Esophagus muscularis mucosa (tissue), 4 donors: ENCODE data around the gene SPATA13. TPM values are rescaled to one million over a fixed set of nuclear protein-coding genes. Genes with fewer than 3 reads are reported as not detected.

Experiments used
- DNase-seq: peaks from one replicate; pipeline ENCODE4 v3.0.0-alpha.2; 2017; ENCODE audit errors: extremely low spot score
- H3K27ac ChIP-seq, 4 donors: fragments of 200-600 bp; sonication (generic); replicated peaks in 1 of 4; 1 replicate in 3 of 4; 2 replicates in 1 of 4; pipeline ENCODE4 v1.5.1; 2016 to 2019; ENCODE audit warnings: mild to moderate bottlenecking in 1 of 4
- H3K27me3 ChIP-seq, 4 donors: fragments of 200-600 bp; sonication (generic); one replicate each; pipeline versions ENCODE4 v1.5.1 to v1.6.0; 2016 to 2019
- H3K36me3 ChIP-seq, 4 donors: fragments of 200-600 bp; sonication (generic); one replicate each; pipeline ENCODE4 v1.5.1; 2016 to 2019
- H3K4me1 ChIP-seq, 4 donors: fragments of 200-600 bp; sonication (generic); one replicate each; pipeline ENCODE4 v1.5.1; 2016 to 2019
- H3K4me3 ChIP-seq, 4 donors: fragments of 200-600 bp; sonication (generic); 1 replicate in 2 of 4; 2 replicates in 2 of 4; pipeline ENCODE4 v1.5.1; 2016 to 2019; ENCODE audit warnings: mild to moderate bottlenecking in 4 of 4, moderate library complexity in 1 of 4
- H3K9me3 ChIP-seq, 4 donors: fragments of 200-600 bp; sonication (generic); 1 replicate in 3 of 4; 2 replicates in 1 of 4; pipeline ENCODE4 v1.5.1; 2016 to 2019
- EP300 ChIP-seq: sonication (generic); formaldehyde crosslinking; IDR thresholded peaks from one replicate; pipeline ENCODE4 v1.6.1; 2017; ENCODE audit warnings: antibody characterized with exemption
- POLR2A ChIP-seq: fragments of 450-650 bp; IDR thresholded peaks from one replicate; pipeline ENCODE4 v1.6.1; 2017; ENCODE audit warnings: antibody characterized with exemption, moderate library complexity, mild to moderate bottlenecking, low read depth
- POLR2AphosphoS5 ChIP-seq, 2 donors: sonication (generic); formaldehyde crosslinking; IDR thresholded peaks; one replicate each; pipeline ENCODE4 v1.6.1; 2017; ENCODE audit warnings: antibody characterized with exemption in 2 of 2
- WGBS: methylation state at CpG from one replicate; pipeline ENCODE4 v1.1.5; 2018; 5-methylcytosine and 5-hydroxymethylcytosine counted together
- intact Hi-C: fragments of 100-400 bp; cut with DNase I; formaldehyde crosslinking; loops from one replicate; pipeline ENCODE4 v1.15.1; 2023
- total RNA-seq, 4 donors: library from RNA; depleted of rRNA; stranded (reverse); fragments of >200 nt; gene quantifications; one replicate each; pipeline versions ENCODE4 v1.1.0 to v1.2.1, GENCODE V29; 2016
- TF ChIP-seq, protein P1 (sequence below), 3 experiments: fragments of 200-600 bp in 2 of 3; fragments of 450-650 bp in 1 of 3; sonication (generic) in 2 of 3; IDR thresholded peaks; one replicate each; pipeline ENCODE4 v1.5.1; 2017 to 2019; ENCODE audit warnings: antibody characterized with exemption in 3 of 3, mild to moderate bottlenecking in 2 of 3, moderate library complexity in 1 of 3

SPATA13 gene
- total RNA-seq, 4 donors from 2014 or later: 9.1 to 21.6 (median 17.1) TPM

DNA sequence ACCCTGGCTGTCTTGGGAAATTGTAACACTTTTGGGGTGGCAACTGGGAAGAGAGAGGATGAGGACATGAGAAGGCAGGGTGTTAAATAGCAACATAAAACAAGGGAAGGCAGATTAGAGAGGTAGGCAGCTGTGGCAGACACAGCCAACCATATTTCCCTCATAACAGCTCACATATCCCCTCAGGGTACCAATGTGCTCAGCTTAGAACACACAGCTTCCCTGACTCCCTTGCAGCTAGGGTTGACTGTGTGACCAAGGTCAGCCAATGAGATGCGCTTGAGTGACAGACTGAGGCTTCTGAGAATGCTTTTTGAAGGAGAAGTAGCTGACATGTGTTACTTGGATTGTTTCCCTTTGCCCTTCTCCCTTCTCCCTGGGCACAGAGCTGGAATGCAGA is 28.8 kb upstream of the SPATA13 start:
- Histone ChIP-seq H3K27me3 (no peaks in the 10 kb centered on the region), H3K4me1 (no peaks in the 10 kb centered on the region), H3K27ac (no peak overlapping the region), H3K4me3 (no peak overlapping the region), H3K9me3 (peaks cover 0 to 12% (median 5%) of the 10 kb centered on the region in 4 donors), H3K36me3 (no peaks in the 10 kb centered on the region)
- 45% methylated on average over 1 of the region's 1 CpG for WGBS
- no peak for TF ChIP-seq POLR2A
- TF ChIP-seq, protein P1, sequence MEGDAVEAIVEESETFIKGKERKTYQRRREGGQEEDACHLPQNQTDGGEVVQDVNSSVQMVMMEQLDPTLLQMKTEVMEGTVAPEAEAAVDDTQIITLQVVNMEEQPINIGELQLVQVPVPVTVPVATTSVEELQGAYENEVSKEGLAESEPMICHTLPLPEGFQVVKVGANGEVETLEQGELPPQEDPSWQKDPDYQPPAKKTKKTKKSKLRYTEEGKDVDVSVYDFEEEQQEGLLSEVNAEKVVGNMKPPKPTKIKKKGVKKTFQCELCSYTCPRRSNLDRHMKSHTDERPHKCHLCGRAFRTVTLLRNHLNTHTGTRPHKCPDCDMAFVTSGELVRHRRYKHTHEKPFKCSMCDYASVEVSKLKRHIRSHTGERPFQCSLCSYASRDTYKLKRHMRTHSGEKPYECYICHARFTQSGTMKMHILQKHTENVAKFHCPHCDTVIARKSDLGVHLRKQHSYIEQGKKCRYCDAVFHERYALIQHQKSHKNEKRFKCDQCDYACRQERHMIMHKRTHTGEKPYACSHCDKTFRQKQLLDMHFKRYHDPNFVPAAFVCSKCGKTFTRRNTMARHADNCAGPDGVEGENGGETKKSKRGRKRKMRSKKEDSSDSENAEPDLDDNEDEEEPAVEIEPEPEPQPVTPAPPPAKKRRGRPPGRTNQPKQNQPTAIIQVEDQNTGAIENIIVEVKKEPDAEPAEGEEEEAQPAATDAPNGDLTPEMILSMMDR (IDR thresholded peaks at IDR 0.05): no peak
- TF ChIP-seq POLR2AphosphoS5 (IDR thresholded peaks at IDR 0.05): no peak
- TF ChIP-seq EP300: no peak
- DNase-seq: no peak
- intact Hi-C loops: no loop called here

DNA sequence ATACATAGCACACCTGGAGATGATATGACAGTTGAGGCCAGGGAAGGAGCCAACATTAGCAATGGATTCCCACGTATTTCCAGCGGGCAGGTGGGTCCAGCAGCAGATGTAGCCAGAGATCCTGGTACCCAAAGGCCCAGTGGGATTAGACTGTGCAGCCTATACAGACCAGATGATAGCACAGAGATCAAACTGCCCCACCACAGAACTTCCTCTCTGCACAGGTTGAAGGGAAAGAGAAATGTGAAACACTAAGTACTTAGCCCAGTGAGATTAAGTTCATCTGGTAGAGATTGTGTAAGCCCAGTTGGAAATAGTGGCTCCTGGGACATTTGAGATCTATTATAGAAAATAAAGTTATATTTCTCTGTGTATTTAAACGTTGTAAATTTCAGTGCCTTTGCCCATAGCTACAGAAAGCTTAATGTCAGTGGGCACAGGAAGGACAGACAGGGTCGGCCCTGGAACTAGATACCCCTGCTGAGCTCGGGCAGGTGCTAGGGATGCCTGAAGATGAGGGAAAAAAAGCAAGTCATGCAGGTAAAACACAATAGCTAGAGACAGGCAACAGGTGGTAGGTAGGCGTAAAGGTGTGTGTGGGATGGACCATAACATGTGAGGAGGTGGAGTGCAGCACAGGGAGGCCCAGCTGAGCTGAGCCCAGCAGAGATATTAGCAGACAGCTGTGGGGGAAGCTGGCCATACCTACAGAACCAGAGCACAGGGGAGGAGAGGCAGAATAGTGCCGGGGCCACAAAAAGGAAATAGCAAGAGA is 27.3 kb upstream of the SPATA13 start:
- Histone ChIP-seq H3K4me1 (no peaks in the 10 kb centered on the region), H3K36me3 (no peaks in the 10 kb centered on the region), H3K27ac (no peak overlapping the region), H3K9me3 (peaks cover 0 to 12% (median 5%) of the 10 kb centered on the region in 4 donors), H3K4me3 (no peak overlapping the region), H3K27me3 (no peaks in the 10 kb centered on the region)
- 81% methylated on average over 7 of the region's 7 CpGs for WGBS
- intact Hi-C loops: no loop called here
- TF ChIP-seq, protein P1 (IDR thresholded peaks at IDR 0.05): no peak
- no peak for TF ChIP-seq POLR2A
- TF ChIP-seq POLR2AphosphoS5 (IDR thresholded peaks at IDR 0.05): no peak
- no peak for TF ChIP-seq EP300
- DNase-seq: no peak

DNA sequence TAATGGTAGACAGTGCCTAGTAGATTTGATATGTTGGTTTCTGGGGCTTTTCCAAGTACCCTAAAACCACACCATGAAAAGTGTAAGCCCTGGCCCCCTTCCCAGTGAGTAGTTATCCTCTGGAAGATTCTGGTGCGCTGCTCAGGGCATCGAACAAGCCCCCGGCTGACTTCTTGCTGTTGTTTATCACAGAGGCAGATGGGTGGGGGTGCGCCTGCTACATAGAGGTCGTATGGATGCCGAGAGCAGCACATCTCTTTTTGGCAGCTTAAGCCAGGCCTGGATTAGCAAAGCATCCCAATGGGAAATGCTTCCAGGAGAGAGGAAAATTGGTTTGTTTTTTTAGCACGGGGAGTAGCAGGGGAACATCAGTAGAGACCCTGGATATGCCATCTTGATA is 26.3 kb upstream of the SPATA13 start:
- H3K9me3 ChIP-seq: peaks cover 0 to 12% (median 5%) of the 10 kb centered on the region in 4 donors
- DNase-seq: no peak
- WGBS: 57% methylated on average over 6 of the region's 7 CpGs
- TF ChIP-seq, protein P1 (IDR thresholded peaks at IDR 0.05): no peak
- TF ChIP-seq EP300 (no peak), POLR2A (no peak), POLR2AphosphoS5 (IDR thresholded peaks at IDR 0.05) (no peak)
- intact Hi-C loops: no loop called here
- no peaks in the 10 kb centered on the region for H3K36me3 ChIP-seq
- H3K4me1 ChIP-seq: no peaks in the 10 kb centered on the region
- H3K4me3 ChIP-seq: no peak overlapping the region
- no peak overlapping the region for H3K27ac ChIP-seq
- H3K27me3 ChIP-seq: no peaks in the 10 kb centered on the region

DNA sequence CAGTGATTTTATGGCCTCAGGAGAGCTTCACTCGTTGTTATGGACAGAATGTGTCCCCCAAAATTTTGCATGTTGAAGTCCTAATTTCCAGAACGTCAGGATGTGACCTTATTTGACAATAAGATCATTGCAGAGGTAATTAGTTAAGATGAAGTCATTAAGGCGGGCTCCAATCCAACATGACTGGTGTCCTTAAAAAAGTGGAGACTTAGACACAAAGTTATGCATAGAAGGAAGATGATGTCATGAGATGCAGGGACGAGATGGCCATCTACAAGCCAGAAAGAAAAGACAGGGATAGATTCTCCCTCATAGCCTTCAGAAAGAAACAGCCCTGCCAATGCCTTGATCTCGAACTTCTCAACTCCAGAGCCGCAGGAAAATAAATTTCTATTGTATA is 25.8 kb upstream of the SPATA13 start:
- DNase-seq: no peak
- no peak for TF ChIP-seq POLR2A
- TF ChIP-seq, protein P1 (IDR thresholded peaks at IDR 0.05): no peak
- TF ChIP-seq EP300: no peak
- Histone ChIP-seq H3K4me1 (no peaks in the 10 kb centered on the region), H3K27ac (no peak overlapping the region), H3K4me3 (no peak overlapping the region), H3K27me3 (no peaks in the 10 kb centered on the region), H3K9me3 (peaks cover 0 to 12% (median 5%) of the 10 kb centered on the region in 4 donors), H3K36me3 (no peaks in the 10 kb centered on the region)
- intact Hi-C loops: no loop called here
- 72% methylated on average over 6 of the region's 6 CpGs for WGBS
